Measurements from ENCODE around the gene ASH1L.
"Not testable (repeated sequence)": the region's sequence is repeated elsewhere in the genome, so short reads cannot be mapped to it uniquely, and the experiment has no call there.

Gene ASH1L, protein sequence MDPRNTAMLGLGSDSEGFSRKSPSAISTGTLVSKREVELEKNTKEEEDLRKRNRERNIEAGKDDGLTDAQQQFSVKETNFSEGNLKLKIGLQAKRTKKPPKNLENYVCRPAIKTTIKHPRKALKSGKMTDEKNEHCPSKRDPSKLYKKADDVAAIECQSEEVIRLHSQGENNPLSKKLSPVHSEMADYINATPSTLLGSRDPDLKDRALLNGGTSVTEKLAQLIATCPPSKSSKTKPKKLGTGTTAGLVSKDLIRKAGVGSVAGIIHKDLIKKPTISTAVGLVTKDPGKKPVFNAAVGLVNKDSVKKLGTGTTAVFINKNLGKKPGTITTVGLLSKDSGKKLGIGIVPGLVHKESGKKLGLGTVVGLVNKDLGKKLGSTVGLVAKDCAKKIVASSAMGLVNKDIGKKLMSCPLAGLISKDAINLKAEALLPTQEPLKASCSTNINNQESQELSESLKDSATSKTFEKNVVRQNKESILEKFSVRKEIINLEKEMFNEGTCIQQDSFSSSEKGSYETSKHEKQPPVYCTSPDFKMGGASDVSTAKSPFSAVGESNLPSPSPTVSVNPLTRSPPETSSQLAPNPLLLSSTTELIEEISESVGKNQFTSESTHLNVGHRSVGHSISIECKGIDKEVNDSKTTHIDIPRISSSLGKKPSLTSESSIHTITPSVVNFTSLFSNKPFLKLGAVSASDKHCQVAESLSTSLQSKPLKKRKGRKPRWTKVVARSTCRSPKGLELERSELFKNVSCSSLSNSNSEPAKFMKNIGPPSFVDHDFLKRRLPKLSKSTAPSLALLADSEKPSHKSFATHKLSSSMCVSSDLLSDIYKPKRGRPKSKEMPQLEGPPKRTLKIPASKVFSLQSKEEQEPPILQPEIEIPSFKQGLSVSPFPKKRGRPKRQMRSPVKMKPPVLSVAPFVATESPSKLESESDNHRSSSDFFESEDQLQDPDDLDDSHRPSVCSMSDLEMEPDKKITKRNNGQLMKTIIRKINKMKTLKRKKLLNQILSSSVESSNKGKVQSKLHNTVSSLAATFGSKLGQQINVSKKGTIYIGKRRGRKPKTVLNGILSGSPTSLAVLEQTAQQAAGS (N-terminal part only)

GRCh38 chr1:155562581-155563376, at the start of gene ASH1L:
Gene ASH1L, minus strand, starts transcription at chr1:155562803. Its CDS starts 41,284 bp downstream, at chr1:155521519.
- no peak for TF ChIP-seq Cebpa-rat (IDR thresholded peaks at IDR 0.05)
- Histone ChIP-seq H3K4me2 (peak within 1 kb of the TSS; percentile 89), H3K4me3 (peak within 1 kb of the TSS; percentile 94), H3K4me1 (peaks cover 34% of the 10 kb centered on the region), H3K27ac (peak within 1 kb of the TSS; percentile 99), H3K36me3 (peaks cover 44% of the 10 kb centered on the region), H3K9me3 (no peaks in the 10 kb centered on the region), H3K9ac (peak within 1 kb of the TSS; percentile 99), H3K27me3 (no peaks in the 10 kb centered on the region), H4K20me1 (peaks cover 72% of the 10 kb centered on the region)

GRCh38 chr1:155610257-155610647, 47.6 kb upstream of the ASH1L start:
- H3K4me1 ChIP-seq, H3K27ac ChIP-seq, H3K9me3 ChIP-seq, H4K20me1 ChIP-seq, H3K27me3 ChIP-seq, H3K4me2 ChIP-seq: not testable (repeated sequence)
- H3K36me3 ChIP-seq = peaks cover 24% of the 10 kb centered on the region
- peak overlapping the region; percentile 67 for H3K4me3 ChIP-seq
- H3K9ac ChIP-seq = 0 out of 2 replicates have a peak overlapping the region, but pooled peaks have one; percentile 64

DNA sequence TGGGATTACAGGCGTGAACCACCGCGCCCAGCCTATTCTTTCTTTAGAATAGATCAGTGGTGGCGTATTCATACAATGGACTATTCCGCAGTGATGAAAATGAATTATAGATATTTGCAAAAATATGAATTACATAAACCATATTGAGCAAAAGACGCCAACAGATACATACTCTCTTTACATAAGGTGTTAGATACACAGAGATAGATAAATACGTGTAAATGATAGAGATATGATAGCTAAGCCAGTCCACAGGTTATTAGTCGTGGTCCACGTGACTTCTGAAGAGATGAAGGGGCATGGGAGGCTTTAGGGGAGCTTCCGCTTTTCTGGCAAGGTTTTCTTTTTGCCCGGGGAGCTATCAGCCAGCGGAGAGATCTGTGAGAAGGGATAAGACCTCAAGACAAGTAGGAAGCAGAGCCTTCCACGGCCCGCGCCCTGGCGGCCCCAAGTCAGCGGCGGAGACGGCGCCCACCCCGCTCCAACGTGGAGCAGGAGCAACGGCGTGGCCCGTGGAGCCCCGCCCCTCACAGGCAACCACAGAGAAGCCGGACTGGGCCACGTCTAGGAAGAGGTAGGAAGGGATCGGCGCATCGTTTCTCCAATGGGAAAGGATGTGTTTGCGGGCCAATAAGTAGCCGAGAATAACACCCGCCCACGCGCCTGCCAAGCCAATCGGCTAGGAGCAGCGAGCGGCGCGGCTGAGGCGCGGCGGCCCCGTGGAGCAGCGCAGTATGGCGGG, 47.1 kb upstream of the ASH1L start, which contains the start of gene MSTO1:
TSS of gene MSTO1 (plus strand) at position 704 of the 742 bp plus-strand sequence. CDS start at position 735, 31 bp downstream.
- peaks cover 18% of the 10 kb centered on the region for H3K36me3 ChIP-seq
- H4K20me1 ChIP-seq = no peaks in the 10 kb centered on the region
- no peaks in the 10 kb centered on the region for H3K9me3 ChIP-seq
- no peaks in the 10 kb centered on the region for H3K4me1 ChIP-seq
- peak within 1 kb of the TSS; percentile 74 for H3K27ac ChIP-seq
- H3K27me3 ChIP-seq = no peaks in the 10 kb centered on the region
- TF ChIP-seq Cebpa-rat (IDR thresholded peaks at IDR 0.05) = no peak
- peak within 1 kb of the TSS; percentile 67 for H3K4me3 ChIP-seq
- H3K4me2 ChIP-seq = peak within 1 kb of the TSS; percentile 62
- peak within 1 kb of the TSS; percentile 78 for H3K9ac ChIP-seq

- Histone ChIP-seq H3K4me3 (no peak overlapping the region), H3K4me1 (no peaks in the 10 kb centered on the region), H3K36me3 (peaks cover 17% of the 10 kb centered on the region), H3K27ac (no peak overlapping the region), H3K9me3 (no peaks in the 10 kb centered on the region), H3K4me2 (no peak overlapping the region), H3K9ac (no peak overlapping the region), H3K27me3 (no peaks in the 10 kb centered on the region), H4K20me1 (no peaks in the 10 kb centered on the region)
- no peak for TF ChIP-seq Cebpa-rat (IDR thresholded peaks at IDR 0.05)
These were observed 46.3 kb upstream of the ASH1L start for GRCh38 chr1:155608888-155609225.

GRCh38 chr1:155607708-155608107, 45.1 kb upstream of the ASH1L start:
- no peaks in the 10 kb centered on the region for H3K27me3 ChIP-seq
- no peaks in the 10 kb centered on the region for H3K9me3 ChIP-seq
- no peak overlapping the region for H3K27ac ChIP-seq
- H3K4me2 ChIP-seq = no peak overlapping the region
- no peak for TF ChIP-seq Cebpa-rat (IDR thresholded peaks at IDR 0.05)
- H3K4me3 ChIP-seq = no peak overlapping the region
- H3K9ac ChIP-seq = no peak overlapping the region
- H3K36me3 ChIP-seq = peaks cover 8% of the 10 kb centered on the region
- H3K4me1 ChIP-seq = no peaks in the 10 kb centered on the region
- no peaks in the 10 kb centered on the region for H4K20me1 ChIP-seq

- H3K4me1 ChIP-seq = peaks cover 11% of the 10 kb centered on the region; the same call in 1 of the 2 replicates
- H3K27ac ChIP-seq, H3K9ac ChIP-seq, H3K27me3 ChIP-seq, H3K36me3 ChIP-seq, H3K4me3 ChIP-seq, H3K4me2 ChIP-seq, H4K20me1 ChIP-seq, H3K9me3 ChIP-seq: not testable (repeated sequence)
These were observed 37.4 kb upstream of the ASH1L start for GRCh38 chr1:155599828-155600572.

GRCh38 chr1:155598842-155599331, 36.3 kb upstream of the ASH1L start:
- Histone ChIP-seq H3K9me3 (no peaks in the 10 kb centered on the region), H3K27me3 (no peaks in the 10 kb centered on the region), H3K4me2 (peak overlapping the region; percentile 54), H3K27ac (no peak overlapping the region), H3K4me3 (no peak overlapping the region), H3K36me3 (no peaks in the 10 kb centered on the region), H4K20me1 (no peaks in the 10 kb centered on the region), H3K9ac (0 out of 2 replicates have a peak overlapping the region, but pooled peaks have one; percentile 32), H3K4me1 (peaks cover 11% of the 10 kb centered on the region; the same call in 1 of the 2 replicates)
- TF ChIP-seq Cebpa-rat (IDR thresholded peaks at IDR 0.05) = no peak

GRCh38 chr1:155596864-155597263, 34.3 kb upstream of the ASH1L start:
- Histone ChIP-seq H3K4me2 (no peak overlapping the region), H3K4me1 (peaks cover 11% of the 10 kb centered on the region; the same call in 1 of the 2 replicates), H3K4me3 (no peak overlapping the region), H3K27me3 (no peaks in the 10 kb centered on the region), H3K36me3 (no peaks in the 10 kb centered on the region), H3K27ac (no peak overlapping the region), H4K20me1 (no peaks in the 10 kb centered on the region), H3K9ac (no peak overlapping the region), H3K9me3 (no peaks in the 10 kb centered on the region)
- no peak for TF ChIP-seq Cebpa-rat (IDR thresholded peaks at IDR 0.05)

DNA sequence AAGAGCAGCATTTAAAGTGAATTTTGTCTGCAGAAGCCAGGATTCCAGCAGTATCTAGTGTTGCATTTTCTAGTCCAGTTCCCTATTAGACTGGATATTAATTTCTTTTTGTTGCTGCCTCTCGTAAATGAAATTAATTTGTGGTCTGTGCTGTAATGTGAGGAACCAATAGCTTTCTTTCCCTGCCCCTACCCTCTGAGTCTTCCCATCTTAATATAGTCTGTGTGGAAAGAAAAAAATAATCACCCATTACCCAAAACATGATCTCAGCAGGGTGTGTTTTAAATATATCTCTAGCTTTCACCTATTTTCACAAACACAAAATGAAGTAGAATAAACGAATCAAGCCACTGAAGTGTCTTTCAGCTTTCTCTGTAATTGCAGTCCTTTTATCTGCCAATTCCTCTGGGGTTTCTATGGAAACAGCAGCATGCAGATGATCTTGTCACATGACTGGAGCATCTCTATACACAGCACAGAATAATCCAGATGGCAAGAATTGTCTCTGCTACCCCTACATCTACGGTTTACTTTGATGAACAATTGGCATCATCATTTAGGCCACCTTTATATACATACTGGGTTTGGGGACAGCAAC, 33.4 kb upstream of the ASH1L start:
- not testable (repeated sequence) for H3K27me3 ChIP-seq, H3K4me2 ChIP-seq, H3K4me3 ChIP-seq, H3K9ac ChIP-seq, H4K20me1 ChIP-seq, H3K9me3 ChIP-seq, H3K36me3 ChIP-seq, H3K27ac ChIP-seq
- H3K4me1 ChIP-seq = peaks cover 11% of the 10 kb centered on the region; the same call in 1 of the 2 replicates

All from BLaER1 (cell line).